Upper lobe of left lung (tissue), 6 donors: ENCODE data around the gene SLC10A4. TPM values are rescaled to one million over a fixed set of nuclear protein-coding genes. Genes with fewer than 3 reads are reported as not detected.
A peak's percentile ranks its signal among the peaks of the same experiment; 100 is the strongest.

Experiments
- ATAC-seq, 2 donors: fragments of 200-7000 bp; cut with Tn5 transposase; one replicate each; pipeline ENCODE4 v1.9.1; 2022; ENCODE audit warnings: mild to moderate bottlenecking in 2 of 2, moderate library complexity in 2 of 2; ENCODE audit not compliant: low FRiP score in 2 of 2
- DNase-seq, 2 donors: peaks; one replicate each; pipeline ENCODE4 v3.0.0-alpha.2; 2019 to 2020
- H3K27ac ChIP-seq, 4 donors: fragments of 200-600 bp; sonication (generic); one replicate each; pipeline ENCODE4 v1.5.1; 2016 to 2019
- H3K27me3 ChIP-seq, 4 donors: fragments of 200-600 bp; sonication (generic); one replicate each; pipeline ENCODE4 v1.5.1; 2017 to 2019
- H3K36me3 ChIP-seq, 4 donors: fragments of 200-600 bp; sonication (generic); one replicate each; pipeline ENCODE4 v1.5.1; 2016 to 2019
- H3K4me1 ChIP-seq, 4 donors: fragments of 200-600 bp; sonication (generic); one replicate each; pipeline ENCODE4 v1.5.1; 2018 to 2019
- H3K4me3 ChIP-seq, 4 donors: fragments of 200-600 bp; sonication (generic); one replicate each; pipeline ENCODE4 v1.5.1; 2017 to 2019; ENCODE audit warnings: mild to moderate bottlenecking in 2 of 4, moderate library complexity in 1 of 4
- H3K9me3 ChIP-seq, 4 donors: fragments of 200-600 bp; sonication (generic); one replicate each; pipeline ENCODE4 v1.5.1; 2018 to 2019
- EP300 ChIP-seq, 4 donors: sonication (generic); formaldehyde crosslinking; IDR thresholded peaks; one replicate each; pipeline ENCODE4 v1.5.1; 2017; ENCODE audit warnings: antibody characterized with exemption in 4 of 4, control low read depth in 2 of 4
- POLR2A ChIP-seq, 4 donors: fragments of 450-650 bp; IDR thresholded peaks; one replicate each; pipeline ENCODE4 v1.5.1; 2016 to 2017; ENCODE audit warnings: antibody characterized with exemption in 4 of 4, mild to moderate bottlenecking in 2 of 4
- POLR2AphosphoS5 ChIP-seq, 2 donors: sonication (generic); formaldehyde crosslinking; IDR thresholded peaks; one replicate each; pipeline ENCODE4 v1.5.1; 2017; ENCODE audit warnings: antibody characterized with exemption in 2 of 2
- WGBS, 2 donors: methylation state at CpG; one replicate each; pipeline ENCODE4 v1.1.5; 2017 to 2018; 5-methylcytosine and 5-hydroxymethylcytosine counted together
- total RNA-seq, 6 donors: library from RNA; depleted of rRNA in 4 of 6; stranded (reverse); fragments of >200 nt in 4 of 6; gene quantifications; one replicate each; pipeline versions ENCODE4 v1.1.0 to v1.2.1, GENCODE V29; 2016 to 2021
- TF ChIP-seq, protein P1 (sequence below), 6 experiments: fragments of 450-650 bp in 4 of 6; fragments of 200-600 bp in 2 of 6; sonication (generic) in 2 of 6; IDR thresholded peaks; one replicate each; pipeline ENCODE4 v1.5.1; 2016 to 2019; ENCODE audit warnings: antibody characterized with exemption in 6 of 6
- donor health status: DM: no; HTN: no; CAD: no; lungs with moderate emphysema.
- donor health status: DM: no; HTN: yes; CAD: no; lungs with severe emphysema.

SLC10A4 gene
- total RNA-seq, 6 donors from 2014 or later, result 0.72 to 2.1 (median 0.89) TPM; not detected in 1

DNA sequence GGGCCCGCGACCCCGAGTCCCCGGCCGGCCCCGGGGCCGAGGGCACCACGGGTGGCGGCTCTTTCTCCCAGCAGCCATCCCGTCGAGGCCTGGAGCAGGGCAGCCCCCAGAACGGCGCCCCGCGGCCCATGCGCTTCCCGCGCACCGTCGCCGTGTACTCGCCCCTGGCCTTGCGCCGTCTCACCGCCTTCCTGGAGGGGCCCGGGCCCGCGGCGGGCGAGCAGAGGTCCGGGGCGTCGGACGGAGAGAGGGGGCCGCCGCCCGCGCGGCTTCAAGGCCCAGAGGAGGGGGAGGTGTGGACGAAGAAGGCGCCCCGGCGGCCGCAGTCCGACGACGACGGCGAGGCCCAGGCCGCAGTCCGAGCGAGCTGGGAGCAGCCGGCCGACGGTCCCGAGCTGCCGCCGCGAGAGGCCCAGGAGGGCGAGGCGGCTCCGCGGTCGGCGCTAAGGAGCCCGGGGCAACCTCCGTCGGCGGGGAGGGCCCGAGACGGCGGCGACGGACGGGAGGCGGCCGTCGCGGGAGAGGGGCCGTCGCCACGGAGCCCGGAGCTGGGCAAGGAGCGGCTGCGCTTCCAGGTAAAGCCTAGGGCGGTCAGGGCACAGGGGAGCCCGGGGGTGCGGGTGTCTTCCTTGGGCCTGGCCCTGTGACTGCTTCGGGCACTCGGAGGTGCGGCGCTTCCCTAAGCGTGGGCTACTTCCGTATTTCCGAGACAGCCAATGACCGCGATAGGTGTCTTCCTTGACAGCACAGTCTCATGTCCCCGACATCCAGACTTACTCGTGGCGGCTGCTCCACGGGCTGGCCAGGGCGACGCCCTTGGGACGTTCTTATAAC lies 7.8 kb downstream of the SLC10A4 start:
- ATAC-seq, result peak in 1 of 2 donors; percentile 3
- TF ChIP-seq POLR2A (IDR thresholded peaks at IDR 0.05) (no peak), EP300 (IDR thresholded peaks at IDR 0.05) (no peak)
- TF ChIP-seq, protein P1, sequence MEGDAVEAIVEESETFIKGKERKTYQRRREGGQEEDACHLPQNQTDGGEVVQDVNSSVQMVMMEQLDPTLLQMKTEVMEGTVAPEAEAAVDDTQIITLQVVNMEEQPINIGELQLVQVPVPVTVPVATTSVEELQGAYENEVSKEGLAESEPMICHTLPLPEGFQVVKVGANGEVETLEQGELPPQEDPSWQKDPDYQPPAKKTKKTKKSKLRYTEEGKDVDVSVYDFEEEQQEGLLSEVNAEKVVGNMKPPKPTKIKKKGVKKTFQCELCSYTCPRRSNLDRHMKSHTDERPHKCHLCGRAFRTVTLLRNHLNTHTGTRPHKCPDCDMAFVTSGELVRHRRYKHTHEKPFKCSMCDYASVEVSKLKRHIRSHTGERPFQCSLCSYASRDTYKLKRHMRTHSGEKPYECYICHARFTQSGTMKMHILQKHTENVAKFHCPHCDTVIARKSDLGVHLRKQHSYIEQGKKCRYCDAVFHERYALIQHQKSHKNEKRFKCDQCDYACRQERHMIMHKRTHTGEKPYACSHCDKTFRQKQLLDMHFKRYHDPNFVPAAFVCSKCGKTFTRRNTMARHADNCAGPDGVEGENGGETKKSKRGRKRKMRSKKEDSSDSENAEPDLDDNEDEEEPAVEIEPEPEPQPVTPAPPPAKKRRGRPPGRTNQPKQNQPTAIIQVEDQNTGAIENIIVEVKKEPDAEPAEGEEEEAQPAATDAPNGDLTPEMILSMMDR (IDR thresholded peaks at IDR 0.05), result no peak
- H3K36me3 ChIP-seq, result no peaks in the 10 kb centered on the region
- H3K4me1 ChIP-seq, result peaks cover 8 to 22% (median 14%) of the 10 kb centered on the region in 4 donors
- H3K4me3 ChIP-seq, result peak overlapping the region in 3 of 4 donors; percentile 33 to 49 (median 47)
- WGBS, 2 donors, result 34 to 60% methylated on average over 1 to 56 of the region's 104 CpGs
- DNase-seq, result peak in 1 of 2 donors; percentile 85
- peaks cover 0 to 25% (median 12%) of the 10 kb centered on the region in 4 donors for H3K27me3 ChIP-seq
- H3K9me3 ChIP-seq, result no peaks in the 10 kb centered on the region
- no peak overlapping the region for H3K27ac ChIP-seq

DNA sequence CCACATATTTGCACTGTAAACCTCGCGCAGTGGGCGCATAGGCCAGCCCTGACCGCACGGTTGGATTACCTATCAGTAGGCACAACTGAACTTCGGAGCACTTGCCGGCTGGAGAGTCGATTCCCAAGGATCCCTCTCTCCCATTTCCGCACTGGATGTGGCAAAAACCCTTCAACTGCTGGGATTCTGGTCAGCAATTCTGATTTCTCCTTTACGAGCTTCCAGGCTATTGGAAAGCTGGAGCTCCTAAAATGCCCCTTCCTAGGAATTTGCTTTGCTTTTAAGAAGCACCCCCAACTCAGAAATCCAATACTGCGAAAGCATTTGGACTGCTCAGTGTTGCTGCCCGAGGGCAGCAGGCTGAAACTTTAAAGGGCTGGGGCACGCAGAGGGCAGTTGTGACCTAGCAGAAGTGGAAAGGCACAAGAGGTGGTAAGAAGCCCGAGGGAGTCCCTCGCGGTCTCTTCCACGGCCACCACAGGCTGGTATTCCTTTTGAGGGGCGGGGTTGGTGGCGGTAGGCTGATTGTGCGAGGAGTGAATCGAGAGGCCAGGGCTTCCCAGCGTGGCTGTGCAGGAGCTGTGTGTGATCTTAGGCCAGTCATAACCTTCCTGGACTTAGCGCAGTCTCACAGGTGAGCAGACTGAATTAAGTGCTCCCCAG lies 8.5 kb downstream of the SLC10A4 start:
- Histone ChIP-seq H3K36me3 (no peaks in the 10 kb centered on the region), H3K9me3 (no peaks in the 10 kb centered on the region), H3K4me1 (peaks cover 8 to 22% (median 14%) of the 10 kb centered on the region in 4 donors), H3K27ac (no peak overlapping the region), H3K4me3 (peak overlapping the region in 2 of 4 donors; percentile 33 to 47), H3K27me3 (peaks cover 0 to 25% (median 12%) of the 10 kb centered on the region in 4 donors)
- ATAC-seq (no peak), DNase-seq (peak in 1 of 2 donors; percentile 30)
- TF ChIP-seq POLR2AphosphoS5 (IDR thresholded peaks at IDR 0.05), result no peak
- TF ChIP-seq, protein P1 (IDR thresholded peaks at IDR 0.05), result no peak
- WGBS, 2 donors, result 73 to 79% methylated on average over 22 to 23 of the region's 23 CpGs

DNA sequence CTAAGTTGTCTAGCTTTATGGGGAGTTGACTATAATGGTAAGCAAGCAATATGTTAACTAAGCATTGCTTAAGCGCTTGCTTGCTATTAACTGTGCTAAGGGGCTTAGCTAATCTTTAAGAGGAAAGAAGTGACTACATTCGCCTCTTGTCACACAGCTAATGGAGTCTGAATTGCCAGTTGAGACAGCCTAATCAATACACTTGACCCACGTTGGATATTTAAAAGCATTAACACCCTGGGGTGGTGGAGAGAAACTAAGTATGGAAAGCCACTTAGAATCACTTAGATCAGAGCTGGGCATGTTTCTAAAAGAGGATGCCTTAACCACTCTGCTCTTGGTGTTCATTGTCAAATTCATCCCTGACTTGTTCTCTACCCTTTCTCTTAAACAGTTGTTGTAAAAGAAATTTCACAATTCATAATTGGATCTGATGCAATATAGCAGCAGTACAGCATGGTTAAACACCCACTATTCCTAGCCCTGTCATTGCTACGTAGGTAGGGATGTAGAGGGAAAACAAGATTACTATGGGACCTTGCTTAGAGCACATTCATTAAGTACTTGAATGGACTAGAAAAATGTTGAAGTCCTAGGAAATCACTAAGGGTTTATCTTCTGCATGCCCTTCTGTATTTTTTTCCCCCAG lies 10.4 kb downstream of the SLC10A4 start:
- peaks cover 0 to 8% (median 0%) of the 10 kb centered on the region in 4 donors for H3K36me3 ChIP-seq
- H3K4me3 ChIP-seq, result no peak overlapping the region
- WGBS, 2 donors, result 78% methylated on average over 4 of the region's 4 CpGs
- peaks cover 0 to 25% (median 12%) of the 10 kb centered on the region in 4 donors for H3K27me3 ChIP-seq
- H3K27ac ChIP-seq, result peak overlapping the region in 2 of 4 donors; percentile 40
- DNase-seq, result no peak
- TF ChIP-seq EP300 (IDR thresholded peaks at IDR 0.05) (no peak), POLR2AphosphoS5 (IDR thresholded peaks at IDR 0.05) (no peak), POLR2A (IDR thresholded peaks at IDR 0.05) (no peak)
- TF ChIP-seq, protein P1 (IDR thresholded peaks at IDR 0.05), result no peak
- peaks cover 8 to 22% (median 14%) of the 10 kb centered on the region in 4 donors for H3K4me1 ChIP-seq
- peak; percentile 20 to 47 for ATAC-seq
- H3K9me3 ChIP-seq, result no peaks in the 10 kb centered on the region

DNA sequence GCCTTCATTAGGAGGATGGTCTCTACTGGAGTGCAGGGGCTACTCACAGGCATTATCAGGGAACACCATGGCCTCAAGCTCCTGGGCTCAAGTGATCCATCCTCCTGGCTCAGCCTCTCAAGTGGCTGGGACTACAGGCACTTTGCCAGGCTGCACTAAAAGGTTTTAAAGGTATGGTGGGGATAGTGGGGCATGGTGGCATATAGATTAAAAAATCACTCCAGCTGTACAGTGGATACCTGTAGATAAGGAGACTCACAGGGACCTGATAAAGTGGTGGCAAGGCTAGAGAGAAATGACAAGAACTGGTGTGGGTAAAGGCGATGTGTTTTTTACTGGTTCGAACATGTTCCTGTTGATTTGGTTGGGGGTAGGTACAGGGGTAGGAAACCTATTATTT lies 12.8 kb downstream of the SLC10A4 start:
- Histone ChIP-seq H3K4me3 (no peak overlapping the region), H3K9me3 (no peaks in the 10 kb centered on the region), H3K36me3 (peaks cover 0 to 31% (median 15%) of the 10 kb centered on the region in 4 donors), H3K4me1 (peaks cover 0 to 8% (median 4%) of the 10 kb centered on the region in 4 donors), H3K27me3 (peaks cover 0 to 9% (median 3%) of the 10 kb centered on the region in 4 donors), H3K27ac (no peak overlapping the region)
- TF ChIP-seq POLR2A (IDR thresholded peaks at IDR 0.05) (no peak), POLR2AphosphoS5 (IDR thresholded peaks at IDR 0.05) (no peak), EP300 (IDR thresholded peaks at IDR 0.05) (no peak)
- TF ChIP-seq, protein P1 (IDR thresholded peaks at IDR 0.05), result no peak
- no peak for ATAC-seq
- WGBS, 2 donors, result 96 to 98% methylated on average over 2 of the region's 2 CpGs
- DNase-seq, result no peak
